Measurements from ENCODE around the gene CD4. TPM values are rescaled to one million over a fixed set of nuclear protein-coding genes. Genes with fewer than 3 reads are reported as not detected.

CD4 gene
- total and polyA plus RNA-seq, 8 donors, result 2.0 to 25.9 (median 7.3) TPM; not detected in 2

DNA sequence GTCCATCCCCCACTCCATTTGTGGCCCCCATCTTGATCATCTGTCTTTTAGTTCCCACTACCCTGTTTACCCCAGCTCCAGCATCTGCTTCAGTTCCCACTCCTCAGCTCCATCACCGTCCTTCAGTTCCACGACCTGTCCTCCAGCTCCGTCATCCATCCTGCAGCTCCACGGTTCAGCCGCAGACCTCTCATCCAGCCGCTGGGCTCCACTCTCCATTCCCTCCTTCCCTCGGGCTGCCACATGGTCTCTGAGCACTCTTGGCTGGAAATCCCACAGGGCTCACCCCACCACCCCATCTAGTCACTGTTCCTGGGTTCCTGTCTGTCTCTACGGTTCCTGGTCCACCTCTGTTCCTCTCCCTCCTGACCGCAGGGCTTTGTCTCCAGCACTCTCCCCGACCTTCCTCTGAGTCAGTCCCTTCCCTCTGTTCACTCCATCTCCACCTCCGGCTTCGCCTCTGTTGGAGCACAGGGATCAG is 35.6 kb downstream of the CD4 start:
- 39 to 45% (median 44%) methylated on average over 11 to 12 of the region's 12 CpGs for WGBS, 5 donors
- Histone ChIP-seq H3K36me3 (no peaks in the 10 kb centered on the region), H3K27me3 (peaks cover 0 to 99% (median 38%) of the 10 kb centered on the region in 3 donors), H3K4me1 (peaks cover 35 to 68% (median 55%) of the 10 kb centered on the region in 4 donors), H3K27ac (peak overlapping the region in 1 of 5 donors; percentile 25), H3K9me3 (no peaks in the 10 kb centered on the region), H3K4me3 (peak overlapping the region in 1 of 4 donors; percentile 27)
- TF ChIP-seq, protein P1, sequence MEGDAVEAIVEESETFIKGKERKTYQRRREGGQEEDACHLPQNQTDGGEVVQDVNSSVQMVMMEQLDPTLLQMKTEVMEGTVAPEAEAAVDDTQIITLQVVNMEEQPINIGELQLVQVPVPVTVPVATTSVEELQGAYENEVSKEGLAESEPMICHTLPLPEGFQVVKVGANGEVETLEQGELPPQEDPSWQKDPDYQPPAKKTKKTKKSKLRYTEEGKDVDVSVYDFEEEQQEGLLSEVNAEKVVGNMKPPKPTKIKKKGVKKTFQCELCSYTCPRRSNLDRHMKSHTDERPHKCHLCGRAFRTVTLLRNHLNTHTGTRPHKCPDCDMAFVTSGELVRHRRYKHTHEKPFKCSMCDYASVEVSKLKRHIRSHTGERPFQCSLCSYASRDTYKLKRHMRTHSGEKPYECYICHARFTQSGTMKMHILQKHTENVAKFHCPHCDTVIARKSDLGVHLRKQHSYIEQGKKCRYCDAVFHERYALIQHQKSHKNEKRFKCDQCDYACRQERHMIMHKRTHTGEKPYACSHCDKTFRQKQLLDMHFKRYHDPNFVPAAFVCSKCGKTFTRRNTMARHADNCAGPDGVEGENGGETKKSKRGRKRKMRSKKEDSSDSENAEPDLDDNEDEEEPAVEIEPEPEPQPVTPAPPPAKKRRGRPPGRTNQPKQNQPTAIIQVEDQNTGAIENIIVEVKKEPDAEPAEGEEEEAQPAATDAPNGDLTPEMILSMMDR (IDR thresholded peaks at IDR 0.05), result no peak
- TF ChIP-seq POLR2AphosphoS5 (IDR thresholded peaks at IDR 0.05), result no peak
- no peak for DNase-seq
- intact Hi-C loops (cut with DNase I; ENCODE audit: low total_unique reads), result loop anchor here (10.0 kb wide), 1 partner anchor 80 kb away; no protein-coding TSS in a partner anchor

- peak; percentile 87 to 94 for DNase-seq
- TF ChIP-seq POLR2A (IDR thresholded peaks at IDR 0.05), result no peak
- TF ChIP-seq POLR2AphosphoS5 (IDR thresholded peaks at IDR 0.05), result peak in 1 of 3 donors; percentile 20
- no peak for TF ChIP-seq EP300 (IDR thresholded peaks at IDR 0.05)
- TF ChIP-seq, protein P1 (IDR thresholded peaks at IDR 0.05), result peak in 5 of 7 experiments; percentile 85 to 92 (median 88)
- H3K27me3 ChIP-seq, result peaks cover 0 to 93% (median 38%) of the 10 kb centered on the region in 3 donors
- peaks cover 0 to 4% (median under 1%) of the 10 kb centered on the region in 4 donors for H3K36me3 ChIP-seq
- no peaks in the 10 kb centered on the region for H3K9me3 ChIP-seq
- WGBS, 5 donors, result 8 to 12% (median 10%) methylated on average over 13 to 19 of the region's 19 CpGs
- intact Hi-C loops (cut with DNase I; ENCODE audit: low total_unique reads), result loop anchor here (10.0 kb wide), 1 partner anchor 81 kb away; no protein-coding TSS in a partner anchor
- H3K27ac ChIP-seq, result peak overlapping the region in 1 of 5 donors; percentile 25
- peaks cover 35 to 74% (median 55%) of the 10 kb centered on the region in 4 donors for H3K4me1 ChIP-seq
- H3K4me3 ChIP-seq, result peak overlapping the region in 1 of 4 donors; percentile 27
These were observed 36.2 kb downstream of the CD4 start for GRCh38 chr12:6825398-6826124.

- TF ChIP-seq EP300 (IDR thresholded peaks at IDR 0.05), result no peak
- no peak for TF ChIP-seq POLR2A (IDR thresholded peaks at IDR 0.05)
- TF ChIP-seq, protein P1 (IDR thresholded peaks at IDR 0.05), result no peak
- no peak for TF ChIP-seq POLR2AphosphoS5 (IDR thresholded peaks at IDR 0.05)
- Histone ChIP-seq H3K27ac (no peak overlapping the region), H3K4me3 (no peak overlapping the region), H3K36me3 (peaks cover 0 to 11% (median 6%) of the 10 kb centered on the region in 4 donors), H3K4me1 (peaks cover 34 to 69% (median 52%) of the 10 kb centered on the region in 4 donors), H3K27me3 (peaks cover 0 to 87% (median 35%) of the 10 kb centered on the region in 3 donors), H3K9me3 (no peaks in the 10 kb centered on the region)
- WGBS, 5 donors, result 76 to 82% (median 79%) methylated on average over 16 to 17 of the region's 17 CpGs
- DNase-seq, result peak in 1 of 2 donors; percentile 16
- intact Hi-C loops (cut with DNase I; ENCODE audit: low total_unique reads), result loop anchor here (10.0 kb wide), 1 partner anchor 81 kb away; no protein-coding TSS in a partner anchor
These were observed 36.9 kb downstream of the CD4 start for GRCh38 chr12:6826125-6826733.

DNA sequence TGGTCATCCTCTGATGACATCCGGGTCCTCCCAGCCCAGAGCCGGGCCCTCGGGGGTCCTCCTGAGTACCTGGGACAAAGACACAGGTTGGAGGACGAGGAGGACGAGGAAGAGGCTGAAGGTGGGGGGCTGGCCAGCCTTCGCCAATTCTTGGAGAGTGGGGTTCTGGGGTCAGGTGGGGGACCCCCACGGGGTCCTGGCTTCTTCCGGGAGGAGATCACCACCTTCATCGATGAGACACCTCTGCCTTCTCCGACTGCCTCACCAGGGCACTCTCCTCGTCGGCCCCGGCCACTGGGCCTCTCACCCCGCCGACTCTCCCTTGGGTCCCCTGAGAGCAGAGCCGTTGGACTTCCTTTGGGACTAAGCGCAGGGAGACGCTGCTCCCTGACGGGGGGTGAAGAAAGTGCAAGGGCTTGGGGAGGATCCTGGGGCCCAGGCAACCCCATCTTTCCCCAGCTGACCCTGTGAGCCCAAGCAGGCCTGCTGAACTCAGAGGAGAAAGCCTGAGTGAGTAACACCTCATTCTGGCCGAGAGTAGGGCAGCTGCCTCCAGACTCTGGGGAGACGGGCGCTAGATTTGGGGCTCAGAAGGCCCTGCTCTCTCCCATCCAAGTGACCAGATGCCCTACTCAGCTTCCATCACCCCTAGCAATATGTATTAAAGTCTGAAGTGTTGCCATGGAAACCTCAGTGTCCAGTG is 37.6 kb downstream of the CD4 start:
- H3K9me3 ChIP-seq, result no peaks in the 10 kb centered on the region
- WGBS, 5 donors, result 76 to 87% (median 80%) methylated on average over 21 to 22 of the region's 22 CpGs
- TF ChIP-seq EP300 (IDR thresholded peaks at IDR 0.05) (no peak), POLR2A (IDR thresholded peaks at IDR 0.05) (no peak), POLR2AphosphoS5 (IDR thresholded peaks at IDR 0.05) (no peak)
- TF ChIP-seq, protein P1 (IDR thresholded peaks at IDR 0.05), result no peak
- peak overlapping the region in 3 of 5 donors; percentile 45 to 62 (median 47) for H3K27ac ChIP-seq
- H3K36me3 ChIP-seq, result peaks cover 0 to 17% (median 13%) of the 10 kb centered on the region in 4 donors
- DNase-seq, result no peak
- H3K4me3 ChIP-seq, result no peak overlapping the region
- H3K4me1 ChIP-seq, result peaks cover 27 to 62% (median 45%) of the 10 kb centered on the region in 4 donors
- peaks cover 0 to 80% (median 30%) of the 10 kb centered on the region in 3 donors for H3K27me3 ChIP-seq
- intact Hi-C loops (cut with DNase I; ENCODE audit: low total_unique reads), result loop anchor here (10.0 kb wide), 1 partner anchor 82 kb away; no protein-coding TSS in a partner anchor

Measured in stomach (tissue), 9 donors.